CD4-positive, alpha-beta T cell treated with Interleukin-15 for 4 hours (primary cell): ENCODE data around the gene PFKP.
"Not testable (repeated sequence)": the region's sequence is repeated elsewhere in the genome, so short reads cannot be mapped to it uniquely, and the experiment has no call there.

Experiments
- DNase-seq: peaks from one replicate; pipeline ENCODE4 v3.0.0-alpha.2; 2020; ENCODE audit warnings: low spot score

The PFKP gene

DNA sequence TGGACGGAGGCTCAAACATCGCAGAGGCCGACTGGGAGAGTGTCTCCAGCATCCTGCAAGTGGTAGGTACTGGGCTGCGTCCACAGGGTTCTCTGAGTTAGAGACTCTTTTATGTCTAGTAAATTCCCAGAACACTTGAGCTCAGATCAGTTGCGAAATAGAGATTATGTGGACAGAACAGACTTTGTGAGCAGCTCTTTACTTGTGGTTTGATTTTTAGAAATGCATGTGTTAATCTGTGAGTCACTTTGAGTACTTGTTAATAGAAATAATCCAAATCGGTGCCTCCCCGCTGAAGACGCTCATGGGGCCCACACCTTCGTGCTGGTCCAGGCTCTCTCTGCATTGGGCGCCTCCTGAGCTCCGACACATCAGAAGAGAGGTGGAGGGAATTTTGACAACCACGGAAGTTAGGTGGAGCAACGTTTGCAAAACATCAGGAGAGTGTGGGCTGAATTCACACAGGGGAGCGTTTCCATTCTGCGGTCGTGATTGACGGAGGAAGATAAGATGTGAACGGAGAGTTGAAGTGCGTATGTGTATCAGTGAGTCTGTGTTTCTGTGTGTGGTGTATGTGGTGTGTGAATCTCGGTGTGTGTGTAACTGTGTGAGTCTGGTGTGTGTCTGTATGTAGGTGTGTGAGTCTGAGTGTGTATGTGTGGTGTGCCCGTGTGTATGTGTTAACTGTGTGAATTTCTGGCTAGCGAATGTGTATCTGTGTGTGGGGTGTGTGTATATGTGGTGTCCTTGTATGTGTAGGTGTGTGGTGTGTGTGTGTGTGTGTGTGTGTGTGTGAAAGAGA, 32.1 kb downstream of the PFKP start:
- DNase-seq = no peak

DNA sequence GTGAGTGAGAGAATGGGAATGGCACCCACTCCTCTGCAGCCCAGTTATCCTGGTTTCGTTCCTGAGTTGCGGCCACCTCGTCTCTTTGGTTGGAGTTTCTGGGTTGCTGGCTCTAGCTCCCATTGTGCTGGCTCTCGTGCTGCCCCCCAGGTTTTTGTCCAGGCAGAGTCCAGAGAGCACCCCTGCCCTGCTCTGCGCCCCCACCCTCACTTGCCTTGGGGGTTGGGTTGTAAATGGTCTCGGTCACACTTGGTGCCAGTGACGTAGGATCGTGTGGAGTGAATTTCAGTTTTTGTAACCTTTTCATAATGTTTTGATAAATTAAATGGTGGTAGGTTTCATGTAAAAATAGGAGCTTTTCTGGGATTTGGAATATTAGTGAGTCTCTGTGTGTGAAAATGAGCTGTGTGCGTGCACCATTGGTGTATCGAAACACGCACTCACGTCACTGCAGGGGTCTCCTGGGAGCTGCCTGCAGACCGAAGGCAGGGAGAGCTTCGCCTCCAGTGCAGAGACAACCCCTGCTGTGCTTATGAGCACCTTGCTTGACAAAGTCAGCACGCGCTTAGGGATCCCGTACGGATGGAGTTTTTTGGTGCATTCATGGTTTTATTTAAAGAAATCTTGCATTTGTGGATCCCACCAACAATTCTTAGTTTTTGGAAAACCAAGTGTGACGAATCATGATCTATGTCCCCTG, 32.9 kb downstream of the PFKP start:
- no peak for DNase-seq

DNA sequence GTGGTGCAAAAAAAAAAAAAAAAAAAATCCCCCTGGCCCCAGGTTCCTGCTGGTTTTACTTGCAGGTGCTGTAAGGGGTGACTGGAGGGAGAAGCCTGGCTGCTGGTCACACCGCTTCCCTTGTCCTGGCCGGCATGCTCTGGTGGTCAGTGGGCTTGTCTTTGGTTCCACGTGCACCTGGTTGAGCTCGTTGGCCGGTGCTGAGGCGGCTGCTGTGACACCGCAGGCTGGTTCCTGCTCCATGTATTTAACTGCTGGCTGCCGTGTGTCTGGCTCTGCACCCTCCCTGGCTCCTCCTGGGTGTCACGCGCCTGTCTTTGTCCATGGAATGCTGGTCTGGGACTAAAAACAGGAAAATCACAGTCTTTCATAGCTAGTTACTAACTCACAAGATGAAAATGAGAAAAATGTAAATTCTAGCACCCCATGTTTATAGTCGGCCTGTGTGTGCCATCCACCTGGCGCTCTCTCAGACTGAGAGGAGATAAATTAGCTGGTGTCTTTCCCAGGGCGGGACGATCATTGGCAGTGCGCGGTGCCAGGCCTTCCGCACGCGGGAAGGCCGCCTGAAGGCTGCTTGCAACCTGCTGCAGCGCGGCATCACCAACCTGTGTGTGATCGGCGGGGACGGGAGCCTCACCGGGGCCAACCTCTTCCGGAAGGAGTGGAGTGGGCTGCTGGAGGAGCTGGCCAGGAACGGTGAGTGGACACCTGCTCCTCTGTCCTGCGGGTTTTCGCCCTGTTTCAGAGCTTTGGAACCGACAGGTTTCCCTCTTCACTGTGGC, 33.7 kb downstream of the PFKP start:
- no peak for DNase-seq

DNA sequence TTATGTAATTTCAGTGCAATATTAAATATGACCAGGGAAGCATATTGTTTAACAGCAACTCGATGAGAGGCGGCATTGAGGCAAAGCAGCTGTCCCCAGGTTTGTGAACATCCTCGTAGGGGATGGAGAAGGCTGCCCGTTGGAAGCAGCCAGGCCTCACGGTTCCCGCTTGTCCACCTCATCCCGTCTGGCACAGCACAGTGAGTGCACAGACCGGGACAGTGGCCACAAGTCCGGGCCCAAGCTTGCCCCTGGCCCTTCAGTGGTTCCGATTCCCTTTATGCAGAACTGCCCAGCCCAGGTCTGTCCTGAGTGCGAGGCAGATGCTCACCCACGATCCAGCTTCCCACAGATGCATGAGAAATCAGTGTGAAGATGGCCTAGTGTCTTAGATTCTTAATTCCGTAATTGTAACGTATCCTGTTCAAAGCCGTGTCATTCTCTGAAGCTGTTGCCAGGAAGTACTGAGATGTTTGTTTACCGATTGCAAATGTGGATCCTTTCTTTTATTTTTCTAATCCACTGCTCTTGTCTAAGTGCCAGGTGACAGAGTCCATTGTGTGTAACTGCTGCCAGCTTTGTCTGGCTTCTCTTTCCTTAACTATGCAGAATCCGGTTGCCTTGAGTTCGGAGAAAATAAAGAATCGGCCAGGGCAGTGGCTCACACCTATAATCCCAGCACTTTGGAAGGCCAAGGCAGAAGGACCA, 35.5 kb downstream of the PFKP start:
- DNase-seq = no peak

DNA sequence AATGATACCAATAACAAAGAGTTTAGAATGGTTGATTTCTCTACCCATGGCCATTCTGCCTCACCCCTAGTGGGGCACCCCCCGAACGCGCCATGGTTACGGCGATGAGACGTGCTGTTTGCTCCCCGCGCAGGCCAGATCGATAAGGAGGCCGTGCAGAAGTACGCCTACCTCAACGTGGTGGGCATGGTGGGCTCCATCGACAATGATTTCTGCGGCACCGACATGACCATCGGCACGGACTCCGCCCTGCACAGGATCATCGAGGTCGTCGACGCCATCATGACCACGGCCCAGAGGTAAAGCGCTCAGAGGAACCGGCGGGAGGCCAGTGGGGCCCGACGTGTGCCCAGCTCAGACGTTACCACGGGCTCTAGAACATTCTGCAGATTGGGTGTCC, 36.3 kb downstream of the PFKP start:
- no peak for DNase-seq

DNA sequence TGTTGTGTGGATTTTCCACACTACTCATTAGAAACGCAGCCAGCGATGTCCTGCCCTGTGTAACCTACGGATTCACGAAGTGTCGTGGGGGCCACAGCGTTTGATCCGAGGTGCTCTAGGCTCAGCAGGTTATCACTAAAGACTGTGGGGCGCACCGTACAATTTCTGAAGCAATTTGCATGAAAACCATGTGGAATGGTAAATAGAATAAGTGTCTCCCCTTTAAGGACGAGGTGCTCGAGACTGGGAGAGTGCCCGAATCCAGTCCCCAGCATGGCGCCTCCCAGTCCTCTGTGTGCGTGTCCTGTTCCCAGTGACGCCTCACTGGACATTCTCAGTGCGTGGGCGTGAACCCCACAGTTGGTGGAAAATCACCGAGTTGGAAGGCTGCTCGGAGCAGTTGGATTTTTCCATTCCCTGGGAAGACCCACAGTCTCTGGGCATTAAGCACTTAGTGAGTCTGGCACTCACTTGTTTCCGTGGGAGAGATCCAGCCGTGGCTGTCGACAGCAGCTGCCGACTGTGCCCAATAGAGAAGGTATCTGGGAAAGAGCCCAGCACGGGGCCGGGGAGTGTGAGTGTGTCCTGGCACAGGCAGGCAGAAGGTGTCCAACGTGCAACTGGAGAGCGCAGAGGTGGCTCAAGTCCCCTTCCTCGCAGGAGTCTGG, 37.0 kb downstream of the PFKP start:
- no peak for DNase-seq

DNA sequence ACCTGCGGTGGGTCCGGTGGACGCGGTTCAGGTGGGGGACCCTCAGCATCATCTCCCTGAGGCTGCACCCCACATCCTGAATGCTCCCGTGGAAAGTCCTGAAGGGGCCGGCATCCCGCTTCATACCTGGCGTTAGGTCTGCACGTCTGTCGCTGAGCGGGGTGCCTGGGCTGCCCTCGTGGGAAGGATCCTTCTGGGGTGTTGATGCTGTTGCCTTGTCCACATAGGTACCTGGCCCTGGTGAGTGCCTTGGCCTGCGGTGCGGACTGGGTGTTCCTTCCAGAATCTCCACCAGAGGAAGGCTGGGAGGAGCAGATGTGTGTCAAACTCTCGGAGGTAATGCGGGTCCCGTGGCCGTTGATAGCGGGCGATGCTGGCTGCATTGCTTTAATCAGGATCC, 37.8 kb downstream of the PFKP start:
- no peak for DNase-seq

DNA sequence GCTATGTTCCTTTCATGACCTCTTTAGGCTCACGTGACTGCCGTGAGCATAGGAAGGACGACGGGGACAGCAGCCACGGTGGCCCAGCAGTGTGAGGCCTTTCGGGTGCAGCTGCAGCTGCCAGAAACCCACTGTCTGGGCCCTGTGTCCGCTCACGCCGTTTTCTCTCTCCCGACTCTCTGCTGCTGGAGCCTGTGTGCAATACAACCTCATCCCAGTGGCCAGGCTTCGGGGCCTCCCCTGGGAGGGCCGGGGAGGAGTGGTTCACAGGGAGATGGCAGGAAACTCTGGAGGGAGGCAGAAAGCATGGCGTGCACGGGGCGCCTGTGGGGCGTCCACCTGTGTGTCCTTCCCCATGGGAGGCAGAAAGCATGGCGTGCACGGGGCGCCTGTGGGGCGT, 38.6 kb downstream of the PFKP start:
- DNase-seq = no peak

DNA sequence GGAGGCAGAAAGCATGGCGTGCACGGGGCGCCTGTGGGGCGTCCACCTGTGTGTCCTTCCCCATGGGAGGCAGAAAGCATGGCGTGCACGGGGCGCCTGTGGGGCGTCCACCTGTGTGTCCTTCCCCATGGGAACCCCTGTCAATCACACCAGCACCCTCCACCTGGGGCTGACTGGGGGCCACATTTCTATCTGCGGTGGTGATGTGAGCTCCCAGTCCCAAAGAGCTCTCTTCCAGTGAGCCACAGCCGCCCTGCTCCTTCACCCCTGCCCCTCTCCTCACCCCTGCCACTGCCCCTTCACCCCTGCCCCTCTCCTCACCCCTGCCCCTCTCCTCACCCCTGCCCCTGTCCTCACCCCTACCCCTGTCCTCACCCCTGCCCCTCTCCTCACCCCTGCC, 39.0 kb downstream of the PFKP start:
- DNase-seq = not testable (repeated sequence)

DNA sequence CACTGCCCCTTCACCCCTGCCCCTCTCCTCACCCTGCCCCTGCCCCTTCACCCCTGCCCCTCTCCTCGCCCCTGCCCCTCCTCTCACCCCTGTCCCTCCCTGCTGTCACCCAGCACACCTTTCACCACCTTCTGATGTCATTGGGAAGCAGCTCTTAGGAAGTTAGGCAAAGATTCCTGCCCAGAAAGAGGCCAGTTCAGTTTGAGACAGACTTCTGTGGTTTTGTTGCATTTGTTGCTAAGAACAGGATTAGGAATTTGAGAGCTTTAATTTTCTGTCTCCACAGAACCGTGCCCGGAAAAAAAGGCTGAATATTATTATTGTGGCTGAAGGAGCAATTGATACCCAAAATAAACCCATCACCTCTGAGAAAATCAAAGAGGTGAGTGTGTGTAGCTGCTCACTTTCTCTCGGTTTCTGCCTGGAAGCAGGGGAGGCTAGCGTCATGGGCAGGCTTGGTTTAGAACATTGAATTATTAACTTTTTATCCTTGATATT, 39.6 kb downstream of the PFKP start:
- DNase-seq = no peak

DNA sequence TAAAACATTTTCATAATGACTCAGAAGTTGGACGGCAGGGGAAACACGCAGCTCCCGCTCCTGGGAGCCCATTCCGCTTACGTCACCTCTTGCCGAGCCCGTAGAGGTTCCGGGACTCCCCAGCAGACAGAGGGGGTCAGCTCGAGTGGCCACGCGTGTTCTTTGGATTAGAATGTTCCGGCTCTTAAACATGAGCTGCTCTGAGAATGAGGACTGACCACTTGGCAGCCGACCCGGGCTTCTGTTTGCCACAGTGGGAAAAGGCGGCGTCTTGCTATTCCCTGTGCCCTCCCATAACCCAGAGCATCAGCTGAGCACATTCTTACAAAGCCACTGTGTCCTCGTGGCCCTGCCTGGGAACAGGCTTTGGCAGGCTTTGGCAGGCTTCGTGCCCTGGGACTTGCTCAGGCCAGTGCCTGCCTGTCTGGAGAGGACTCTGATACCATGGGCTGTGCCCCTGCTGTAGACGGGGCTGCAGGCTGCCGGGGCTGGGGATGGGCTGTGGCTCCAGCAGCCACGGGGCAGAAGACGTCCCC, 40.1 kb downstream of the PFKP start:
- no peak for DNase-seq

DNA sequence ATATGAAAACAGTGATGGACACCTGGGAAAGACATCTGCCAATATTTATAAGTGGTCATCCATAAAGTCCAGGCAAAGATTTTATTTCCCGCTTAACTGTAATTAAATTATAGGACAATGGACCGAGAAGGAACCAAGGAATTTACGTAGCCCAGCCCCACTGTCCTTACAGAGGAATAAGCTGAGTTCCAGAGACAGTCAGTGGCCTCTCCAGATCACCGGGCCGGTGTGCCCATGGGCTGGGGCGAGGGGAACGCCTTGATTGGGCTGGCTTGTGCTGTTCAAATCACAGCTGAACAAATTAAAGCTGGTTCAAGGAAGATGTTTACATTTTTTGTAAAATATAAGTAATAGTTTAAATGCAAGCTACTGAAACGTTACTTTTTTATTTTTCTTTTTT, 40.7 kb downstream of the PFKP start:
- no peak for DNase-seq

DNA sequence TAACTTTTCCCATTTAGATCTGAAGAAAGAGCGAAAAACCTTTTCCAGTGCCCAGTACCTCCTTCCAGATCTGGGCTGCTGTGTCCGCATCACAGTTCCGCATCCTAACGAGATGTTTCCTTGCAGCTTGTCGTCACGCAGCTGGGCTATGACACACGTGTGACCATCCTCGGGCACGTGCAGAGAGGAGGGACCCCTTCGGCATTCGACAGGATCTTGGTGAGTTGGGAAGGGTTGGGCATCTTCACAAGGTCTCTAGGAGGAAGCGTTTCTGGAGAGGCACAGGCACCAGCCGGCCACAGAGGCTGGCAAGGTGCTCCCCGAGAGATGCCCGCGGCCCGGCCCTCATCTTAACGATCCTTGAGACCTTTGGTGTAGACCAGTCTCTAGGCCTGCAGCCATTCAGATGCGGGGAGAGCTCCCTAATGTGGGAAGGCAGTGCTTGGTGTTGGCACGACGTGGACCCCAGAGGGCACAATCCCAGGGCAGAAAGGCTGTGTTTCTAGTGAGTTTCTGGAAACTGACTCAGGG, 41.3 kb downstream of the PFKP start:
- DNase-seq = no peak

DNA sequence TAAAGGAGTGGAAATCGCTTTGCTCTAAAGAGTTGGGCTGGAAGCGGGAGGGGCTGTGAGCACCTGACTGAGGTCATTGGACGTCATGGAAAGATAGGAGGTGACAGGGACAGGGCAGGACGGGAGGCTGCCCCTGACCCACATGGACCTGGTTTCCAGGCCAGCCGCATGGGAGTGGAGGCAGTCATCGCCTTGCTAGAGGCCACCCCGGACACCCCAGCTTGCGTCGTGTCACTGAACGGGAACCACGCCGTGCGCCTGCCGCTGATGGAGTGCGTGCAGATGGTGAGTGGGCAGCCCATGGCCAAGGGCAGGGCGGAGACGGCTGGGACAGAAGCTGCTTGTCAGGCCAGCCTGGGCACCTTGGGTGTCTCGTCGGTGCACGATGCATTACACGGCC, 41.8 kb downstream of the PFKP start:
- DNase-seq = no peak

DNA sequence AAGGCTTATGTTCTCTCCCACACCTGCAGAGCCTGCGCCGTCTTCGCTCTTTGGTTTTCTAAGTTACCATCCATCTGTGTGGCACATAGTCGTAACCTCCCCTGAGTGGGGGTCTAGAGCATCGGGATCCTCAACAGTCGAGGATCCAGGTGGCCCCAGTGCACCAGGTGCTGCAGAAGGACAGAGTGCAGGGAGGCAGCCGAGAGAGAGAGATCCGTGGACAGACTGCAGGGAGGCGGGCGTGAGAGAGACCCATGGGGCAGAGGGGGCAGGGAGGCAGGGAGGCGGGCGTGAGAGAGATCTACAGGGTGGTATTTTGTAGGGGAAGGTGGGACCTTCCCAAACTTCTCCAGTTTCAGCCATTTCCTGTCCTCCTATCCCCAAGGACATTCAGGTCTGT, 42.3 kb downstream of the PFKP start:
- DNase-seq = no peak

DNA sequence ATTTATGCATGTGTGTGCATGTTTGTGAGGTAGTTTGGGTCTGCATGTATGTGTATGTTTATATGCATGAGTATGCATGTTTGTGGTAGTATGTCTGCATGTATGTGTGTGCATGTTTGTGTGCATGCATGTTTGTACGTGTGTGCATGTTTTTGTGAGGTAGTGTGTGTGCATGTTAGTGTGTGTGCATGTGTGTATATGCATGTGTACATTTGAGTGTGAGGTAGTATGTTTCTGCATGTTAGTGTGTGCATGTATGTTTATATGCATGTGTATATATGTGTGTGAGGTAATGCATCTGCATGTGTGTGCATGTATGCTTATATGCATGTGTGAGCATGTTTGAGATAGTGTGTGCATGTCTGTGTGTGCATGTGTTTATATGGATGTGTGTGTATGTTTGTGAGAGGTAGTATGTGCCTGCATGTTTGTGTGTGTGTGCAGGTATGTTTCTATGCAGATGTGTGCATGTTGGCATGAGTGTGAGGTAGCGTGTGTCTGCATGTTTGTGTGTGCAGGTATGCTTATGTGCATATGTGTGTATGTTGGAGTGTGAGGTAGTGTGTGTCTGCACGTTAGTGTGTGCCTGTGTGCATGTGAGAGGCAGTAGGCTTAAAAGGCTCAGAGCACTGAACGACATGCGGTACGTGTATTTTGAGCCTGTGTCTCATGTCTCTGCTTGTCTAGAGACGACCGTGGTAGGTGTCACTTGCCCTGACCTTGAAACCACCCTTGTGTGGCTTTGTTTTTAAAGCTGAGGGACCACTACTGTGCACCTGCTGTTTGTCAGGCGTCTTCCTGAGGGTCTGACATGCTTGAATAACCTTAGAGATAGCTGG, 43.7 kb downstream of the PFKP start:
- DNase-seq = no peak

DNA sequence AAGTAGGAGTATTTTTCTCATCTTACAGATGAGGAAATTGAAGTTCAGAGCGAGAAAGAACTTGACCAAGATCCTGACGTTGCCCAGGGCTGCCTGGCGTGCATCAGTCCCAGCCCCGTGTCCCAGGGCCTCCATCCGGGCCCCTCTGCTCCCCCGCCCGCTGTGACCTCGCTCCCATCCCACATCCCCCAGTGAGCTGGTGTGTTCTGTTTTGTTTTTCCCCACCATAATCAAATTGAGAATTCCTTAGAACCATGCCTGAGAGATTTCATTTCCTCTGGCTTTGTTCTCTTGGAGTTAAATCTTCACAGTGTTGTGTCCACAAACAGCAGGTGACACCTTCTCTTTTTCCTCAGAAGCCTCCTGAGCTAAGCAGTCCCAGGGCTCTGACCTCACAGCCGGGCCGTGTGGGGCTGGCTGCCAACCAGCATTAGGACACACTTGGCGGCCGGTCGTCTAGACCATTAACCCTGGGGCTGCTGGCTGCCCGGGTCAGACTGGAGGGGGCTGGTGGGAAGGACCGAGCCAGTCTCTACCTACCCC, 44.3 kb downstream of the PFKP start:
- DNase-seq = no peak

DNA sequence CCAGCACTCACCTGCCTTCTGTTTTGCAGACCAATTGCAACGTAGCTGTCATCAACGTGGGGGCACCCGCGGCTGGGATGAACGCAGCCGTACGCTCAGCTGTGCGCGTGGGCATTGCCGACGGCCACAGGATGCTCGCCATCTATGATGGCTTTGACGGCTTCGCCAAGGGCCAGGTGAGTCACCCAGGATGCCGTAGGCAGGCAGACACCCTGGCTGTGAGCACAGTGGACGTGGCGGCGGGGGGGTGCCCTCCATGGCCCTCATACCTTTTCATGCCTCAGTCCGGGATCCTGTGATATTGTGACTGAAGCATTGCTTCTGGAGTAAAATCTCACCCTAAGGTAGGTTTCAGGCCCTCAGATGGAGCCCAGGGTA, 46.0 kb downstream of the PFKP start:
- no peak for DNase-seq

DNA sequence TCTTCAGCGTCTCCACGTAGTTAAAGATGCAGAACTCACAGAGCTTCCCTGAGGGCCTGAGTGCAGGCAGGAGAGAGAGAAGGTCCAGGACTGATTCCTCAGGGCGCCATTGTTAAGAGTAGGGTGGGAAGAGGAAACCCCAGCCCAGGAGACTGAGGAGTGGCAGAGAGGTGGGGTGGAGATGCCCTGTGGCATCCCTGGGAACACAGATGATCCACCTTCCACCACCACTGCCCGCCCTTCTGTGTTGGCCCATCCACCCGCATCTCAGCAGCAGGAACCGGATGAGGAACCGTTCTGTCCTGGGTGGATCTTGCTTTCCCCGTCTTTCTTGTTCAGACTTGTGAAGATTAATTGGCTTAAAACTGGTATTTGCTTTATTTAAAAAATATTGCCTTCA, 48.3 kb downstream of the PFKP start:
- DNase-seq = no peak
